Calu3 (cell line): ENCODE data around the gene SULT2B1. TPM values are rescaled to one million over a fixed set of nuclear protein-coding genes. Genes with fewer than 3 reads are reported as not detected.

ENCODE experiments used
- BruUV-seq: library from RNA; stranded (reverse); fragments of 400-500 nt; replicated peaks from 2 replicates; lab custom pipeline; 2021; lab: Mats Ljungman, UMichigan
- CTCF ChIA-PET: fragments of 300-600 bp; sonication (Branson Sonifier 250); formaldehyde crosslinking; loops from one replicate; lab custom pipeline; 2022; ENCODE audit warnings: antibody characterized with exemption; lab: Charles Lee
- DNase-seq: peaks from one replicate; pipeline ENCODE4 v3.0.0; 2022
- H3K27ac Mint-ChIP-seq: one replicate; pipeline ENCODE4 v1.8.0; 2022; ENCODE audit warnings: mixed read lengths; ENCODE audit not compliant: unreplicated experiment
- H3K27me3 Mint-ChIP-seq: one replicate; pipeline ENCODE4 v1.8.0; 2022; ENCODE audit warnings: mixed read lengths; ENCODE audit not compliant: unreplicated experiment
- H3K36me3 Mint-ChIP-seq: one replicate; pipeline ENCODE4 v1.8.0; 2022; ENCODE audit warnings: mild to moderate bottlenecking, moderate library complexity, mixed read lengths; ENCODE audit not compliant: insufficient read depth, unreplicated experiment
- H3K4me1 Mint-ChIP-seq: one replicate; pipeline ENCODE4 v1.8.0; 2022; ENCODE audit warnings: mild to moderate bottlenecking, low read depth, mixed read lengths; ENCODE audit not compliant: unreplicated experiment
- H3K4me3 Mint-ChIP-seq: one replicate; pipeline ENCODE4 v1.8.0; 2022; ENCODE audit warnings: mild to moderate bottlenecking, low read depth, moderate library complexity, mixed read lengths; ENCODE audit not compliant: unreplicated experiment
- H3K9me3 Mint-ChIP-seq: one replicate; pipeline ENCODE4 v1.8.0; 2022; ENCODE audit warnings: low read depth, mixed read lengths; ENCODE audit not compliant: unreplicated experiment
- intact Hi-C: fragments of 100-400 bp; cut with micrococcal nuclease; formaldehyde crosslinking; loops from one replicate; pipeline ENCODE4 v1.10.0; 2022; ENCODE audit not compliant: unreplicated experiment
- total RNA-seq: library from RNA; stranded (reverse); gene quantifications from 2 replicates; pipeline ENCODE4 v1.2.3, GENCODE V29; 2022
- TF ChIP-seq, protein P1 (sequence below): fragments of 200-600 bp; IDR thresholded peaks from one replicate; pipeline ENCODE4 v1.8.0; 2022; ENCODE audit warnings: antibody characterized with exemption; ENCODE audit not compliant: unreplicated experiment

Gene SULT2B1
- total RNA-seq, 1 experiment from 2014 or later = not detected

DNA sequence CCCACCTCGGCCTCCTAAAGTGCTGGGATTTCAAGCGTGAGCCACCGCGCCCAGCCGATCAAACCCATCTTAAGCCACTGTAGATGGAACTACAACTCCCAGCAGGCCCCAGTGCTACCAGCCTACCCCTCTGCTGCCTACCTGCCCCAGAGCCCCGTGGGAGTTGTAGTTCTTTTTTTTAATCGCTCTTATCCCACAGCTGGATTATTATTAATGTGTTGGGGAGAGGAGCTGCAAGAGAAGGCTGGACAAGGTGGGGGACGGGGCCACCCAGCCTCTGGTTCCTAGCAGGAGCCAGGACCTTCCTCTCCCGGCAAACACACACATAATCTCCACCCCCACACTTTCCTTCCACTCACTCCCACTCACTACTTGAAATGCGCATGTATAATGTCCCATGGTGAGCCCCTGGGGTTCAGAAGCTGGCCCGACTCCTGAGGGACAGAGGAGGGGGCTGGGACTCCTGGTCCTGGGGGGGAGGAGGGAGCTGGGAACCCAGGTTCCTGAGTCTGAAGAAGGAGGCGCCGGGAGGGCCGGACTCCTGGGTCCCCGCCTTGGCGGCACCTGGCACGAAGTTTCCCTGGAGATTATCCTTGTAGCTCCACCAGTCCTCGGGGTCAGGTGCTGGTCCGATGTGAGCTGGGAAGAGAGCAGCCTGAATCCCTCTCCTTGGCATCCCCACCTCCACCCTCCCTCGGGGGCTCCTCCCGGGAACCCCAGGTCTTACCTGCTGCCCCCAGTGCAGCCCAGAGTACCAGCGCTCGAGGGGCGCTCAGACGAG is 93.1 kb downstream of the SULT2B1 start:
- Mint-ChIP-seq H3K4me3 (peak overlapping the region; percentile 55), H3K27ac (no peak overlapping the region), H3K9me3 (no peaks in the 10 kb centered on the region), H3K4me1 (peaks cover 20% of the 10 kb centered on the region), H3K36me3 (peaks cover 6% of the 10 kb centered on the region), H3K27me3 (peaks cover 69% of the 10 kb centered on the region)
- TF ChIP-seq, protein P1, sequence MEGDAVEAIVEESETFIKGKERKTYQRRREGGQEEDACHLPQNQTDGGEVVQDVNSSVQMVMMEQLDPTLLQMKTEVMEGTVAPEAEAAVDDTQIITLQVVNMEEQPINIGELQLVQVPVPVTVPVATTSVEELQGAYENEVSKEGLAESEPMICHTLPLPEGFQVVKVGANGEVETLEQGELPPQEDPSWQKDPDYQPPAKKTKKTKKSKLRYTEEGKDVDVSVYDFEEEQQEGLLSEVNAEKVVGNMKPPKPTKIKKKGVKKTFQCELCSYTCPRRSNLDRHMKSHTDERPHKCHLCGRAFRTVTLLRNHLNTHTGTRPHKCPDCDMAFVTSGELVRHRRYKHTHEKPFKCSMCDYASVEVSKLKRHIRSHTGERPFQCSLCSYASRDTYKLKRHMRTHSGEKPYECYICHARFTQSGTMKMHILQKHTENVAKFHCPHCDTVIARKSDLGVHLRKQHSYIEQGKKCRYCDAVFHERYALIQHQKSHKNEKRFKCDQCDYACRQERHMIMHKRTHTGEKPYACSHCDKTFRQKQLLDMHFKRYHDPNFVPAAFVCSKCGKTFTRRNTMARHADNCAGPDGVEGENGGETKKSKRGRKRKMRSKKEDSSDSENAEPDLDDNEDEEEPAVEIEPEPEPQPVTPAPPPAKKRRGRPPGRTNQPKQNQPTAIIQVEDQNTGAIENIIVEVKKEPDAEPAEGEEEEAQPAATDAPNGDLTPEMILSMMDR = no peak
- intact Hi-C loops = loop anchor here (2.0 kb wide), 1 partner anchor 140 kb away; no protein-coding TSS in a partner anchor
- no TSS peak for BruUV-seq
- CTCF ChIA-PET = interaction anchor here (0.8 to 2.4 kb wide), 11 partner anchors 12 to 198 kb away, joined by 3 to 13 read pairs (median 5); no protein-coding TSS in a partner anchor
- peak; percentile 72 for DNase-seq

GRCh38 chr19:48645620-48646000 is 93.6 kb downstream of the SULT2B1 start:
- no TSS peak for BruUV-seq
- TF ChIP-seq, protein P1 = no peak

DNA sequence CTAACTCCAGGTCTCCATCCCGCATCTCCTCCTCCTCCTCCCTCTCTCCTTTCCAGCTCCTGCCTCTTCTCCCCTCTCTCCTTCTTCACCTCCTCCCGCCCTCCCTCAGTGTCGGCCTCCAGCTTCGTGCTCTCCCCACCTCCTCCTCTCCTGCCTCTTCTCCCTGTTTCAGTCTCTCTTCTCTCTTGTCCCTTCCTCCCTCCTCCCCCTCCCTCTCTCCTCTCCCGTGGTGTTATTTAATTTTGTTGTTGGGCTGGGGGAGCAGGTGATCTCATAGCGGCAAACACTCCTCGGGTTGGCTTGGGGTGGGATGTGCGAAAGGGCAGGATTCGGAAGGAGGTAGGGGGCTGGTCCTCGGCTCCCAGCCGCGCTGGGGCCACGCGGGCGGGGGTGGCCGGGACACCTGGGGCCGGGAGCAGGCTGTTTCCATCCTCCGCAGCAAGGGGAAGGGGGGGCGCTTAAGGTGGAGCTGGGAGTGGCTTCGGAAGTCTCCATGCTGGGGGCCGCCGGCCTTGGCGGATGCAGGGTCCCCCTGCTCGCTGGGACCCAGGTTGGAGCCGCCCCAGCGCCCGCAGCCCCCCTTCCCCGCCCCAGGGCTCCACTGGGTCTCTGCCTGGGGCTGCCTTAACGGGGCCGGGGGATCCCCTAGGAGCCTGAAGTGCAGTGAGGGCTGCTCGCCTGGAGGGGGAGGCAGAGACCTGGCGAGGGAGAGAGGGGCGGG is 94.2 kb downstream of the SULT2B1 start, which contains the start of gene CA11:
Gene CA11, minus strand, starts transcription at position 187 of the 721 bp plus-strand sequence. CDS start 555 bp downstream, outside the sequence.
- BruUV-seq = no TSS peak
- Mint-ChIP-seq H3K36me3 (peaks cover 6% of the 10 kb centered on the region), H3K9me3 (no peaks in the 10 kb centered on the region), H3K27ac (no peak within 1 kb of the TSS), H3K4me1 (peaks cover 19% of the 10 kb centered on the region), H3K4me3 (peak within 1 kb of the TSS; percentile 55), H3K27me3 (peaks cover 59% of the 10 kb centered on the region)
- DNase-seq = peak; percentile 94
- CTCF ChIA-PET = interaction anchor here (0.6 to 2.4 kb wide), 16 partner anchors 8 to 347 kb away, joined by 3 to 13 read pairs (median 4); partner anchors contain the start of genes GYS1 and RUVBL2
- intact Hi-C loops = no loop called here
- TF ChIP-seq, protein P1 = peak; percentile 91

More at GRCh38 chr19:48645620-48646000, 93.6 kb downstream of the SULT2B1 start:
- peaks cover 6% of the 10 kb centered on the region for H3K36me3 Mint-ChIP-seq
- no peak for DNase-seq
- peaks cover 19% of the 10 kb centered on the region for H3K4me1 Mint-ChIP-seq
- peaks cover 64% of the 10 kb centered on the region for H3K27me3 Mint-ChIP-seq
- CTCF ChIA-PET = interaction anchor here (0.6 to 2.4 kb wide), 16 partner anchors 8 to 348 kb away, joined by 3 to 13 read pairs (median 4); partner anchors contain the start of genes GYS1 and RUVBL2
- peak overlapping the region; percentile 55 for H3K4me3 Mint-ChIP-seq
- H3K27ac Mint-ChIP-seq = no peak overlapping the region
- H3K9me3 Mint-ChIP-seq = no peaks in the 10 kb centered on the region
- intact Hi-C loops = loop anchor here (2.0 kb wide), 1 partner anchor 139 kb away; no protein-coding TSS in a partner anchor

- H3K4me3 Mint-ChIP-seq = peak overlapping the region; percentile 55
These were observed 94.8 kb downstream of the SULT2B1 start for GRCh38 chr19:48646722-48647216.

More at GRCh38 chr19:48646722-48647216, 94.8 kb downstream of the SULT2B1 start:
- peaks cover 19% of the 10 kb centered on the region for H3K4me1 Mint-ChIP-seq
- no peak for DNase-seq
- peaks cover 6% of the 10 kb centered on the region for H3K36me3 Mint-ChIP-seq
- intact Hi-C loops = no loop called here
- CTCF ChIA-PET = interaction anchor here (0.6 to 2.4 kb wide), 10 partner anchors 9 to 347 kb away, joined by 3 to 13 read pairs (median 5); partner anchors contain the start of genes GYS1 and RUVBL2
- H3K27me3 Mint-ChIP-seq = peaks cover 53% of the 10 kb centered on the region
- BruUV-seq = no TSS peak
- TF ChIP-seq, protein P1 = no peak
- H3K27ac Mint-ChIP-seq = no peak overlapping the region
- H3K9me3 Mint-ChIP-seq = no peaks in the 10 kb centered on the region
